GM19372 (cell line): Measurements from ENCODE around the gene SREK1IP1.
"Not testable (repeated sequence)": the region's sequence is repeated elsewhere in the genome, so short reads cannot be mapped to it uniquely, and the experiment has no call there.

Experiments used
- ATAC-seq: cut with Tn5 transposase; IDR thresholded peaks from one replicate; pipeline ENCODE4 v1.9.1; 2021; ENCODE audit warnings: mild to moderate bottlenecking, low read depth, moderate library complexity; ENCODE audit not compliant: unreplicated experiment

The SREK1IP1 gene

DNA sequence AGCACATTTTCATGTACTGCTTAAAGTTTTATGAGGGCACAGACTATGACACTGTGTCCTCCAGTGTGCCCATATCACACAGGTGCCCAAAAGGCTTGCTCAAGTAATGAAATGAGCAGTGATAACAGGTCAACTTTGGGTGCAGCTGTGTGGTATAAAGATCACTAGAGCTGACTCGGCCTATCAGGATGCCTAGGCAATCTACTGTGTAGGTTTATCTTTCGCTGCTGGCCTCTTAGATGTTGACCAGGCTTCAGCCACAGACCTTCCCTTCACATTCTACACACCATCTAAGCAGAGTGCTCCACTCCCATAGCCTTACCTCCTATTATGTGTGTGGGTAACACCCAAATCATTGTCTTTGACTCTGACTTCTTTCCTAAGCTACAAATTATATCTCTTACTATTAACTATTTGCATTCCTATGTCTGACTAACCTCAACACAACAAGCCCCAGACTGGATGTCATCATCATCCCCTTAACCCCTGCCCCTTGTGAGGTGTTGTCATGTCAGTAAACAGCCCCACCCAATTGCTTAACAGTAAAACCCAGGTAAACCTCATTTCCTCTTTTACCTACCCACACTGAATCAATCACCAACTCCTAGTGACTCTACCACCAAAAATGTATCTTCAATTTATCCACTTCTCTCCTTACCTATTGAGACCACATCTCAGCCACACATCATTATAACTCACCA is 2.5 kb downstream of the SREK1IP1 start:
- no peak for ATAC-seq

GRCh38 chr5:64763948-64764503 is 4.5 kb downstream of the SREK1IP1 start:
- ATAC-seq = no peak

DNA sequence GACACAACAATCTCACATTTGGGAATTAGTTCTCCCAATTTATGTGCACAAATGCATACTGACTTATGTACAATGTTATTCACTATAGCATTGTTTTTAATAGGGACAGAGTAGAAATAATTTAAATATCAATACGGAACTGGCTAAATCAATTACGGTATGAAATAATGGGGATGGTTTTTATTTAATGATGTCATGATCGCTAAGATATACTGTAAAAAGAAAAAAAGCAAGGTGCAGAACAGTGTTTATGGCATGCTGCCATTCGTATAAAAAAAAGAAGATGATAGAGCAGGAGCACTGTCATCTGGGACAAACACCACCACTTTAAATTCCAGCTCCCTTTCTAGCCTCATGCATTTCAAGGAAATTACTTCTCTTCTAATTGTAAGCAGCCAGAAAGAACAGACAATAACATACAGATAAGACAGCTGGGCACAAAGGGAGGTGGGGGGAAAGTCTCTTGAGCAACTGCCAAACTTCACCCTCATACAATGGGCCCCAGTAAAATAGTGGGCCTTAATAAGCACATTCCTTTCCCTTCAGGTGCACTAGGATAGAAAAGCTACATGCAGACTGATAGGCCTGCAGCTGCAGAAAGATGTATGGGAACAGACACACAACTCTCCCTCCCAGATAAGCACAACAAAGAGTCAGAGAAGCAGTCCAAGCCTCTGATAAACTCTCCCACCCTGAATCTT is 8.4 kb downstream of the SREK1IP1 start:
- no peak for ATAC-seq

DNA sequence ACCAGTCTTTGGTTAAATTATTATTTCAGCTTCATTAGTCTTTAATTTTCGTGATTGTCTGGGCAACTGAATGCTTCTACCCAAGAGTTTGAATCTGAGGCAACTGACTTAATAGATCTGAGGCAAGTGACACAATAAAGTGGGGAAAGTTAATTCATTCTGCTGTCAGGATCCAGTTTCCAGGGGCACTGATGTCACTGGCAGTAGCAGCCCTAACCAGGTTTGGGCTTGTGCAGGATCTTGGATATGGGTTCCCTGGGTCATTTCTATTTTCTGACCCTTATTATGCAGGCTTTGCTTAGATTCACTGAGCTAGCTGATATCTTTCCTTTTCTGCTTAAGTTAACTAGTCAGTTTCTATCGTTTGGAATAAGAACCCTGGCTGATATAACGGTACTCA is 9.6 kb downstream of the SREK1IP1 start:
- ATAC-seq = no peak

GRCh38 chr5:64754066-64754465 is 14.4 kb downstream of the SREK1IP1 start:
- no peak for ATAC-seq

DNA sequence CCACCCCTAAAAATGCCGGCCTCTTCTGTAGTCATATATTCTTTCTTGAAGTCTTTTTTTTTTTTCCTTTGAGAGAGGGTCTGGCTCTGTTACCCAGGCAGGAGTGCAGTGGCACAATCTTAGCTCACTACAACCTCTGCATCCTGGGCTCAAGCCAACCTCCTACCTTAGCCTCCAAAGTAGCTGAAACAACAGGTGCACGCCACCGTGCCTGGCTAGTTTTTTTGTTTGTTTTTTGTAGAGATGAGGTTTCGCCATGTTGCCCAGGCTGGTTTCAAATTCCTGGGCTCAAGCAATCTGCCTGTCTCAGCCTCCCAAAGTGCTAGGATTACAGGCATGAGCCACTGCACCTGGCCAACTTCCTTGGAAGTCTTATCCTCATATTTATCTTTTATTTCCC is 19.1 kb downstream of the SREK1IP1 start:
- ATAC-seq = no peak

- ATAC-seq = no peak
These were observed 22.0 kb downstream of the SREK1IP1 start for GRCh38 chr5:64746446-64746845.

GRCh38 chr5:64744914-64745313 is 23.6 kb downstream of the SREK1IP1 start:
- ATAC-seq = no peak

DNA sequence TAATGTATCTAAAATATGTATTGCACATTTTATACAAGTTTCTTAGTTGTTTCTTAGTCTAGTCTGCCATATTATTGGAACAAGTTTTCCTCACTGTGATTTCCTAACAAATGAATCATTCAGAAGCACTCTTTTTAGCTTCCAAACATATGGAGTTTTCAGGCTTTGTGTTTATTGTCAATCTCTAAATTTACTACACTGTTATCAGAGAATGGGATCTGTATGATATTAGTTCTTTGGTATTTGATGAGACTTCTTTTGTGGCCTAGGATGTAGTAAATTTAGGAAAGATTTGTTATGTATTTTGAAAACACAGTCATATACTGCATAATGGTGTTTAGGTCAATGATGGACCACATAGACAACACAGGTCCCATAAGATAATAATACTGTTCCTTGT is 25.7 kb downstream of the SREK1IP1 start:
- ATAC-seq = no peak

DNA sequence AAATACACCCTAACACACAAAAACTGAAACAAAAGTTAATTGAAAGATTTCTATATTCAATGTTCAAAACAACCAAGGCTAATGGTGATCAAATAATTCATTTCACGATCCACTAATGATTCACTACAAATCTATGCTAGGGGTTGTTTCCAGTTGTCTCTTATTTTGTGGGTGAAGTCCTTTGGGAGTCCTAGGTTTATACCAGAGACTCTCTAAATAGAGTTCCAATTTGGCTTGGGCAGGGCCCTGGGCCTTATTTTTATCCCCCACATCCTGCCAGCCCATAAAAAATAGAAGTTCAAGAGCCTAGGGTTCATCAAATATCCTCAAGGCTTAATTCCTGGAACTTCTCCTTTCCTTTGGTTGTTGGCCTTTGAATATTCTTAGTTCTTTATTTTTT is 26.1 kb downstream of the SREK1IP1 start:
- ATAC-seq = no peak

DNA sequence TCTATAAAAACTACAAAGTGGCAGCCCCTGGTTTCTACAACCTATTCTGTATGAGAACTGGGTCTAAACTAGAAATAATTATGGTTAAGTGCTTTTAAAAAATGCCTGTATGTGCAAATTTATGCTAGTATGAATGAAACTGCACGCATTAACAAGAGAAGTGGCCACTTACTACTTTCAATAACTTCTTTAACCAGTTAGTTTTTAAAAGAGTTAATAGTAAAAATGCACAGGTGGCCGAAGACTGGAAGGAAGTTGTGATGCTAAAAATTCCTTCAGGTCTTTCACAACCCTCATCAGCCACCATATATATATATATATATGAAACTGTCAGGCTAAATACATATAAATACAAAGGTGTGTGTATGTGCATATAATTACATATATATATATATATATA is 41.3 kb downstream of the SREK1IP1 start:
- no peak for ATAC-seq

DNA sequence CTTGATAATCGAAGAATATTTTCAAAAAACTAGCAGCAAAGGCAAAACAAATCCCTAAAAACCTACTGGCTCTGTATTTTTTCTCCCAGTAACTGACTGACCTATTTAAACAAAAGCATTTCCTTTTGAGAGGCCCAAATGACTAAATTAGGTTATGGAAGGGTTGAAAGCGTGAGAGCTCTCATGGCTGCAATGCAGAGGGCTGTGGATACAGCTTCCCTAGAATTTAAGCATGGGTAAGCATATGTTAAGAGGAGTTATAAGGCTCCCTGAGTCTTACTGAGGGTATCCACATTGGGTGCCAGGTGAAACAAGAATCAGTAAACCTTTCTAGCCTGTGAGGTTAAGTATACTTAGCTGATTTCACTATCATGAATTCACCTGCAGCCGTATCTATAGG is 45.9 kb downstream of the SREK1IP1 start:
- ATAC-seq = no peak

GRCh38 chr5:64714495-64714894 is 54.0 kb downstream of the SREK1IP1 start:
- not testable (repeated sequence) for ATAC-seq

- no peak for ATAC-seq
These were observed 61.3 kb downstream of the SREK1IP1 start for GRCh38 chr5:64707191-64707590.

DNA sequence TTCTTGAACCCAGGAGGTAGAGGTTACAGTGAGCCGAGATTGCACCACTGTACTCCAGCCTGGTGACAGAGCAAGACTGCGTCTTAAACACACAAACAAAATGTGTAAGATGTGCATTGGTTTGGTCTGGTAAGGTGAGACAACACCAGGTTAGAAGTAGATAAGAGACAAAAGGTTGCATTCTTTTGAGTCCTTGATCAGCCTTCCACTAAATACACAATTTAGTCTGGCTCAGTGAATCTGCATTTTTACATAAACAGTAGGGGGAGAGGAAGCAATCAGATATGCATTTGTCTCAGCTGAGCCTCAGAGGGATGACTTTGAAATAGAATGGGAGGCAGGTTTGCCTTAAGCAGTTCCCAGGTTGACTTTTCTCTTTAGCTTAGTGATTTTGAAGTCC is 62.4 kb downstream of the SREK1IP1 start:
- not testable (repeated sequence) for ATAC-seq

- no peak for ATAC-seq
These were observed 67.7 kb downstream of the SREK1IP1 start for GRCh38 chr5:64700765-64701164.

- ATAC-seq = not testable (repeated sequence)
These were observed 72.1 kb downstream of the SREK1IP1 start for GRCh38 chr5:64696414-64696813.

- no peak for ATAC-seq
These were observed 74.9 kb downstream of the SREK1IP1 start for GRCh38 chr5:64693636-64694035.

DNA sequence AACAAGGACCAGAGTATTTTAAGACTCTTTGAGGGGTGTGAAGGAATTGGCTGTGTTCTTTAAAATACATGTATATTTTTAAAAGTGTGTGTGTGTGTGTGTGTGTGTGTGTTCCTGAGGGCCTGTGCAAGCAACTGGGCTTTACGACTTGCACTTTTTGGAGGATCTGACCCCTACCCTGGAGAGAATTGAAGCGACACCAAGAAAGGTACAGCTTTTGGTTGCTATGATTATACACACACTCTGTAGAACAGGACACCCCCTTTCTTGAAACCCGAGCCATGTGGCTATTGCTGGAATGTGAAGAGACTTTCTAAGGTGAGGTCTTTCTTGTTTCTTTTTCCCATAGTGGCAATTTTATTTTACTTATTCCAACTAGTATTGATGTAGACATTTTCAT is 77.2 kb downstream of the SREK1IP1 start:
- ATAC-seq = no peak

- peak; percentile 46 for ATAC-seq
These were observed 77.9 kb downstream of the SREK1IP1 start, which contains the start of gene SHISAL2B for GRCh38 chr5:64690417-64691151. Gene SHISAL2B (plus strand): TSS chr5:64690503. CDS start chr5:64690624, 121 bp downstream.

DNA sequence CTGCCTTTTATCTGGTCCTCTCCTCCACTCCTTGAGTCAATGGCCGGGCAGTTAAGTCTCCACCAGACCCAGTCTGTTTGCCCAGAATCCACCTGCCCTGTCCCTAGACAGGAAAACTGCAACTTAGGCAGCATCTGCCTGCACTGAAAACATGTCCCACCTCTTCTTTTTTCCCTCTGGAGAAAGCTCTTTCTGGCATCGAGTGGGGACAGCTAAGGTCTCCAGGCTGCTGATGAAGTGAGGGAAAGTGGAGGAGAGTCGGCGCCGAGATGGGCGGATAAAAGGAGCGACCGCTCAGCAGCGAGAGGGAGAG is 78.4 kb downstream of the SREK1IP1 start:
- ATAC-seq = no peak
